Caco-2 (cell line): Measurements from ENCODE around the gene TBC1D24. TPM values are rescaled to one million over a fixed set of nuclear protein-coding genes. Genes with fewer than 3 reads are reported as not detected.

ENCODE experiments used
- BruUV-seq: library from RNA; stranded (reverse); fragments of 400-500 nt; replicated peaks from 2 replicates; lab custom pipeline; 2021; lab: Mats Ljungman, UMichigan
- CTCF ChIA-PET: fragments of 300-600 bp; sonication (Branson Sonifier 250); formaldehyde crosslinking; loops from one replicate; lab custom pipeline; 2022; ENCODE audit warnings: antibody characterized with exemption; lab: Charles Lee
- POLR2A ChIA-PET: fragments of 300-600 bp; sonication (Branson Sonifier 250); formaldehyde crosslinking; loops from one replicate; lab custom pipeline; 2022; ENCODE audit warnings: antibody characterized with exemption; lab: Charles Lee
- DNase-seq, 2 experiments: peaks; one replicate each; pipeline versions ENCODE4 v3.0.0 to v3.0.0-alpha.2; 2020 to 2022
- H3K27me3 ChIP-seq: replicated peaks from 2 replicates; pipeline ENCODE4 v1.6.0; 2011; ENCODE audit warnings: low read length; ENCODE audit not compliant: control insufficient read depth, insufficient read depth
- H3K36me3 ChIP-seq: 2 replicates; pipeline ENCODE4 v1.5.1; 2011; ENCODE audit warnings: low read length; ENCODE audit not compliant: control insufficient read depth, insufficient read depth
- H3K4me1 ChIP-seq: fragments of 250-450 bp; sonication (Bioruptor Pico); 2 replicates; pipeline ENCODE4 v1.5.1; 2020; ENCODE audit warnings: mild to moderate bottlenecking
- H3K4me3 ChIP-seq: 2 replicates; pipeline ENCODE4 v1.5.1; 2011; ENCODE audit warnings: low read depth, mild to moderate bottlenecking, control low read depth, low read length
- H3K9me3 ChIP-seq: fragments of 250-450 bp; sonication (Bioruptor Pico); 2 replicates; pipeline ENCODE4 v1.5.1; 2020; ENCODE audit warnings: mild to moderate bottlenecking, moderate library complexity
- H3K27ac Mint-ChIP-seq: one replicate; pipeline ENCODE4 v1.8.0; 2022; ENCODE audit warnings: mixed read lengths; ENCODE audit not compliant: unreplicated experiment
- H3K27me3 Mint-ChIP-seq: one replicate; pipeline ENCODE4 v1.8.0; 2022; ENCODE audit warnings: mixed read lengths; ENCODE audit not compliant: insufficient read depth, unreplicated experiment
- H3K36me3 Mint-ChIP-seq: one replicate; pipeline ENCODE4 v1.8.0; 2022; ENCODE audit warnings: mild to moderate bottlenecking, mixed read lengths; ENCODE audit not compliant: insufficient read depth, unreplicated experiment
- H3K4me1 Mint-ChIP-seq: one replicate; pipeline ENCODE4 v1.8.0; 2022; ENCODE audit warnings: low read depth, mixed read lengths; ENCODE audit not compliant: unreplicated experiment
- H3K4me3 Mint-ChIP-seq: one replicate; pipeline ENCODE4 v1.8.0; 2022; ENCODE audit warnings: mild to moderate bottlenecking, moderate library complexity, mixed read lengths; ENCODE audit not compliant: unreplicated experiment
- H3K9me3 Mint-ChIP-seq: one replicate; pipeline ENCODE4 v1.8.0; 2022; ENCODE audit warnings: mixed read lengths; ENCODE audit not compliant: unreplicated experiment
- CTCF ChIP-seq, 2 experiments: fragments of 200-600 bp in 1 of 2; IDR thresholded peaks; 1 replicate in 1 of 2; 2 replicates in 1 of 2; pipeline versions ENCODE4 v1.5.1 to v1.8.0; 2011 to 2022; ENCODE audit warnings: antibody characterized with exemption in 1 of 2, control low read depth in 1 of 2, inconsistent platforms in 1 of 2, low read depth in 1 of 2, low read length in 1 of 2, mild to moderate bottlenecking in 1 of 2, moderate library complexity in 1 of 2; ENCODE audit not compliant: insufficient read depth in 1 of 2, severe bottlenecking in 1 of 2, unreplicated experiment in 1 of 2
- intact Hi-C: fragments of 100-400 bp; cut with micrococcal nuclease; formaldehyde crosslinking; loops from one replicate; pipeline ENCODE4 v1.10.0; 2022; ENCODE audit not compliant: unreplicated experiment
- total RNA-seq: library from RNA; stranded (reverse); gene quantifications from 2 replicates; pipeline ENCODE4 v1.2.3, GENCODE V29; 2022

The TBC1D24 gene
- total RNA-seq, 1 experiment from 2014 or later: 20.8 TPM

DNA sequence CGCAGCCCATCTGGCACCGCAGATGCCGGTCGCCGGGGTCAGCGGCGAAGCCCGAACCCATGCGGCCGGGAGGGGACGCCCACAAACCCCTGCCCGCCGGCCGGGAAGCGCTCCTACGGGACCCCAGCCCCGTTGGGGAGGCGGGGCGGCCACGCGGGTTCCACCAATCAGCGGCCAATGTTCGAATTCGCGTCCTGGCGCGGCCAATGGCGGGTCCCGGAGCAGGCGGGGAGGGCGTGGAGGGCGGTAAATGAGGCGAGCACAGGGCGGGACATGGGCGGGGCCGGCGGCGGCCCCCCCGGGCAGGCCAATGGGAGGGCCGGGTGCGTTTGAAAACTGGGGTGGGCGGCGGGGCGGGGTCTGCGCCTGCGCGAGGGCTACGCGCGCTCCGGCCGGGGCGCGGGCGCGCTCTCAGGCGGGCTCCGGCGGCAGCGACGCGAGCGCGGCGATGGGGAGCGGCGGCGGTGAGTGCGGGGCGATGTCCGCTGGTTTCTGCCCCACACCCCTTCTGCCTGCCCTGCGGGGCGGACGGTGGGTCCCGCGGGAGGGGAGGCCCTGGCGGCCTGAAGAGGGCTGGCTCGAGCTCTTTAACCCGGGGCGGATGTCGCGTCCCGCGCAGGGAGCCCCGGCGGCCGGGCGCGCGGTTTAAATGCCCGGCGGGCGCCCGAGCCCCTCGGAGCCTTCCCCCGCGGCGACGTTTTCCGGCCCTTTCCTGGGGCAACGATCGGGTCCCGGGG is 45.7 kb upstream of the TBC1D24 start, which contains the start of gene CCNF:
TSS of gene CCNF (plus strand) at position 414 of the 737 bp plus-strand sequence. CDS start at position 449, 35 bp downstream.
- Mint-ChIP-seq H3K27ac (peak within 1 kb of the TSS; percentile 92), H3K27me3 (no peaks in the 10 kb centered on the region), H3K4me3 (peak within 1 kb of the TSS; percentile 90), H3K4me1 (peaks cover 21% of the 10 kb centered on the region), H3K9me3 (no peaks in the 10 kb centered on the region), H3K36me3 (peaks cover 51% of the 10 kb centered on the region)
- no TSS peak for BruUV-seq
- Histone ChIP-seq H3K36me3 (no peaks in the 10 kb centered on the region; the same call in 1 of the 2 replicates), H3K4me3 (peak within 1 kb of the TSS; percentile 90), H3K4me1 (peaks cover 15% of the 10 kb centered on the region), H3K9me3 (no peaks in the 10 kb centered on the region), H3K27me3 (no peaks in the 10 kb centered on the region)
- ChIA-PET CTCF (interaction anchor here (0.6 to 1.0 kb wide), 5 partner anchors 11 to 394 kb away, joined by 3 to 4 read pairs (median 4); partner anchors contain the start of gene PGP), POLR2A (interaction anchor here (0.6 kb wide), 2 partner anchors 47 to 57 kb away, joined by 3 to 4 read pairs; no protein-coding TSS in a partner anchor)
- no peak for TF ChIP-seq CTCF (IDR thresholded peaks at IDR 0.05; ENCODE audit: insufficient read depth in 1 of 2, low read depth in 1 of 2, low read length in 1 of 2, severe bottlenecking in 1 of 2, unreplicated experiment in 1 of 2)
- intact Hi-C loops: loop anchor here (2.0 to 10.0 kb wide), 2 partner anchors 88 to 164 kb away; partner anchors contain the start of genes ABCA3 and RNPS1
- DNase-seq: peak; percentile 97 to 98

DNA sequence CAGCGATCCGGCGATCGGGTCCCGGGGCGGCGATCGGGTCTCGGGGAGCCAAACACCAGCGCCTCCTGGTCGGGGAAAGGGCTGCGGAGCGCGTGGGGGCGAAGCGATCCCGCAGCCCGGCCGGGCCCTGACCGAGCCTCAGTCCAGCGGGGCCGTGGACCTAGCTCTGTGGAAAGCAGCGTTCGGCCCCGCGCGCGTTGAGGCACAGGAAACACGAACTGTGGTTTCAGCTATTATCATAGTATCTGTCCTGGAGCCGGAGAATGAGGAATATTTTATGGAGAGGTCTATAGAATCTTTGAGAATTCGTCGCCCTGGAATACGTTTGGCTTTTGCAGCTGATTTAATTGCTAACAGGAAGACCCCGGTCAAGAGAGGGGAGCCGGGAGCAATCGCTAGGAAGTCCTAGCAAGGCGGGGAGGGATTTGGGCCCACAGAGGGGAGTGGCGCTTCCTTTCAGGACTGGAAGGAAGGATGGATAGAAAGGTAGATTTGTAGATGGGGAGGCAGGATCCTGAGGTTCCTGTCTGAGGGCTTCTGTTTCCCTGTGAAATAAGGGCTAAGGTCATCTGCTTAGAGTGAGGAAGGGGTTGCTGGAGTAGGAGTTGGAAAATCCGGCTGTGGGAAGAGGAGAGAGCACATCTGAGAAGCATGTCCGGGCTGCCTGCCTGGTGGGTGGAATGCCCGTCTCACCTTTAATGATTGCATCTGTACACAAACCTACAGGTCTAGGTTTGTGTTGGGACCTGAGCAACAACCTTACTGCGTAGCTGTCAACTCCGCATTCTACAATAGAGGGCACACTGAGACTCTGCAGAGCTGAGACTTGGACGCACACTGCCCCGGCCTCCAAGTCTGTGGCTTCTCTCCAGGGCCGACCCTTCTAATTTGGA is 44.9 kb upstream of the TBC1D24 start:
- peak overlapping the region; percentile 90 for H3K4me3 ChIP-seq
- H3K4me3 Mint-ChIP-seq: peak overlapping the region; percentile 90
- H3K4me1 Mint-ChIP-seq: peaks cover 21% of the 10 kb centered on the region
- H3K27me3 Mint-ChIP-seq: no peaks in the 10 kb centered on the region
- H3K9me3 Mint-ChIP-seq: no peaks in the 10 kb centered on the region
- no peaks in the 10 kb centered on the region for H3K9me3 ChIP-seq
- peaks cover 15% of the 10 kb centered on the region for H3K4me1 ChIP-seq
- CTCF ChIA-PET: interaction anchor here (0.9 kb wide), 2 partner anchors 30 to 215 kb away, joined by 4 read pairs; partner anchors contain the start of gene PGP
- no peaks in the 10 kb centered on the region; the same call in 1 of the 2 replicates for H3K36me3 ChIP-seq
- no peaks in the 10 kb centered on the region for H3K27me3 ChIP-seq
- POLR2A ChIA-PET: interaction anchor here (0.6 to 0.8 kb wide), 2 partner anchors 48 to 90 kb away, joined by 3 read pairs; partner anchors contain the start of gene AMDHD2
- H3K27ac Mint-ChIP-seq: peak overlapping the region; percentile 70
- peak in 1 of 2 experiments; percentile 32 for DNase-seq
- intact Hi-C loops: loop anchor here (2.0 to 10.0 kb wide), 3 partner anchors 75 to 165 kb away; partner anchors contain the start of genes ABCA3 and RNPS1
- H3K36me3 Mint-ChIP-seq: peaks cover 57% of the 10 kb centered on the region
- BruUV-seq: TSS peak; percentile 34
- no peak for TF ChIP-seq CTCF (IDR thresholded peaks at IDR 0.05; ENCODE audit: insufficient read depth in 1 of 2, low read depth in 1 of 2, low read length in 1 of 2, severe bottlenecking in 1 of 2, unreplicated experiment in 1 of 2)
